Esophagus muscularis mucosa (tissue), 4 donors: ENCODE measurements around the gene VPS9D1. TPM values are rescaled to one million over a fixed set of nuclear protein-coding genes. Genes with fewer than 3 reads are reported as not detected.

ENCODE experiments used
- DNase-seq: peaks from one replicate; pipeline ENCODE4 v3.0.0-alpha.2; 2017; ENCODE audit errors: extremely low spot score
- H3K27ac ChIP-seq, 4 donors: fragments of 200-600 bp; sonication (generic); replicated peaks in 1 of 4; 1 replicate in 3 of 4; 2 replicates in 1 of 4; pipeline ENCODE4 v1.5.1; 2016 to 2019; ENCODE audit warnings: mild to moderate bottlenecking in 1 of 4
- H3K27me3 ChIP-seq, 4 donors: fragments of 200-600 bp; sonication (generic); one replicate each; pipeline versions ENCODE4 v1.5.1 to v1.6.0; 2016 to 2019
- H3K36me3 ChIP-seq, 4 donors: fragments of 200-600 bp; sonication (generic); one replicate each; pipeline ENCODE4 v1.5.1; 2016 to 2019
- H3K4me1 ChIP-seq, 4 donors: fragments of 200-600 bp; sonication (generic); one replicate each; pipeline ENCODE4 v1.5.1; 2016 to 2019
- H3K4me3 ChIP-seq, 4 donors: fragments of 200-600 bp; sonication (generic); 1 replicate in 2 of 4; 2 replicates in 2 of 4; pipeline ENCODE4 v1.5.1; 2016 to 2019; ENCODE audit warnings: mild to moderate bottlenecking in 4 of 4, moderate library complexity in 1 of 4
- H3K9me3 ChIP-seq, 4 donors: fragments of 200-600 bp; sonication (generic); 1 replicate in 3 of 4; 2 replicates in 1 of 4; pipeline ENCODE4 v1.5.1; 2016 to 2019
- EP300 ChIP-seq: sonication (generic); formaldehyde crosslinking; IDR thresholded peaks from one replicate; pipeline ENCODE4 v1.6.1; 2017; ENCODE audit warnings: antibody characterized with exemption
- POLR2A ChIP-seq: fragments of 450-650 bp; IDR thresholded peaks from one replicate; pipeline ENCODE4 v1.6.1; 2017; ENCODE audit warnings: antibody characterized with exemption, moderate library complexity, mild to moderate bottlenecking, low read depth
- POLR2AphosphoS5 ChIP-seq, 2 donors: sonication (generic); formaldehyde crosslinking; IDR thresholded peaks; one replicate each; pipeline ENCODE4 v1.6.1; 2017; ENCODE audit warnings: antibody characterized with exemption in 2 of 2
- WGBS: methylation state at CpG from one replicate; pipeline ENCODE4 v1.1.5; 2018; 5-methylcytosine and 5-hydroxymethylcytosine counted together
- intact Hi-C: fragments of 100-400 bp; cut with DNase I; formaldehyde crosslinking; loops from one replicate; pipeline ENCODE4 v1.15.1; 2023
- total RNA-seq, 4 donors: library from RNA; depleted of rRNA; stranded (reverse); fragments of >200 nt; gene quantifications; one replicate each; pipeline versions ENCODE4 v1.1.0 to v1.2.1, GENCODE V29; 2016
- TF ChIP-seq, protein P1 (sequence below), 3 experiments: fragments of 200-600 bp in 2 of 3; fragments of 450-650 bp in 1 of 3; sonication (generic) in 2 of 3; IDR thresholded peaks; one replicate each; pipeline ENCODE4 v1.5.1; 2017 to 2019; ENCODE audit warnings: antibody characterized with exemption in 3 of 3, mild to moderate bottlenecking in 2 of 3, moderate library complexity in 1 of 3

Gene VPS9D1
- total RNA-seq, 4 donors from 2014 or later = 4.6 to 10.2 (median 7.1) TPM

DNA sequence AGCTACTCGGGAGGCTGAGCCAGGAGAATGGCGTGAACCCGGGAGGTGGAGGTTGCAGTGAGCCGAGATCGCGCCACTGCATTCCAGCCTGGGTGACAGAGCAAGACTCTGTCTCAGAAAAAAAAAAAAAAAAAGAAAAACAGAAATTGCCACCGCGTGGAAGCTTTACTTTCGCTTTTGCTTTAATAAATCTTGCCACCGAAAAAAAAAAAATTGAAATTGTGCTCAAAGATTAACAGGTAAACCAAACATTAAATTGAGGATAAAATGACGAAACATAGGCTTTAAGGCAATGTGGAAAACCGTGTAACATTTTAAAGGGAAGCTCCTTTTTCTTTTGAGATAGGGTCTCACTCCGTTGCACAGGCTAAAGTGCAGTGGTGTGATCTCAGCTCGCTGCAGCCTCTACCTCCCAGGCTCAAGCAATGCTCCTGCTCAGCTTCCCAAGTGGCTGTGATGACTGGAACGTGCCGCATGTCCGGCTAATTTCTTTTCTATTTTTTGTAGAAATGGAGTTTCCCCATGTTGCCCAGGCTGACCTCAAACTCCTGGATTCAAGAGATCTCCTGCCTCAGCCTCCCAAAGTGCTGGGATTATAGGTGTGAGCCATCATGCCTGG, 40.7 kb upstream of the VPS9D1 start:
- no peak for TF ChIP-seq POLR2AphosphoS5 (IDR thresholded peaks at IDR 0.05)
- TF ChIP-seq POLR2A = no peak
- TF ChIP-seq EP300 = no peak
- TF ChIP-seq, protein P1, sequence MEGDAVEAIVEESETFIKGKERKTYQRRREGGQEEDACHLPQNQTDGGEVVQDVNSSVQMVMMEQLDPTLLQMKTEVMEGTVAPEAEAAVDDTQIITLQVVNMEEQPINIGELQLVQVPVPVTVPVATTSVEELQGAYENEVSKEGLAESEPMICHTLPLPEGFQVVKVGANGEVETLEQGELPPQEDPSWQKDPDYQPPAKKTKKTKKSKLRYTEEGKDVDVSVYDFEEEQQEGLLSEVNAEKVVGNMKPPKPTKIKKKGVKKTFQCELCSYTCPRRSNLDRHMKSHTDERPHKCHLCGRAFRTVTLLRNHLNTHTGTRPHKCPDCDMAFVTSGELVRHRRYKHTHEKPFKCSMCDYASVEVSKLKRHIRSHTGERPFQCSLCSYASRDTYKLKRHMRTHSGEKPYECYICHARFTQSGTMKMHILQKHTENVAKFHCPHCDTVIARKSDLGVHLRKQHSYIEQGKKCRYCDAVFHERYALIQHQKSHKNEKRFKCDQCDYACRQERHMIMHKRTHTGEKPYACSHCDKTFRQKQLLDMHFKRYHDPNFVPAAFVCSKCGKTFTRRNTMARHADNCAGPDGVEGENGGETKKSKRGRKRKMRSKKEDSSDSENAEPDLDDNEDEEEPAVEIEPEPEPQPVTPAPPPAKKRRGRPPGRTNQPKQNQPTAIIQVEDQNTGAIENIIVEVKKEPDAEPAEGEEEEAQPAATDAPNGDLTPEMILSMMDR (IDR thresholded peaks at IDR 0.05) = no peak
- Histone ChIP-seq H3K27ac (no peak overlapping the region), H3K4me1 (no peaks in the 10 kb centered on the region), H3K36me3 (no peaks in the 10 kb centered on the region), H3K4me3 (no peak overlapping the region), H3K27me3 (no peaks in the 10 kb centered on the region), H3K9me3 (no peaks in the 10 kb centered on the region)
- WGBS = 91% methylated on average over 17 of the region's 17 CpGs
- DNase-seq = no peak
- intact Hi-C loops = no loop called here

DNA sequence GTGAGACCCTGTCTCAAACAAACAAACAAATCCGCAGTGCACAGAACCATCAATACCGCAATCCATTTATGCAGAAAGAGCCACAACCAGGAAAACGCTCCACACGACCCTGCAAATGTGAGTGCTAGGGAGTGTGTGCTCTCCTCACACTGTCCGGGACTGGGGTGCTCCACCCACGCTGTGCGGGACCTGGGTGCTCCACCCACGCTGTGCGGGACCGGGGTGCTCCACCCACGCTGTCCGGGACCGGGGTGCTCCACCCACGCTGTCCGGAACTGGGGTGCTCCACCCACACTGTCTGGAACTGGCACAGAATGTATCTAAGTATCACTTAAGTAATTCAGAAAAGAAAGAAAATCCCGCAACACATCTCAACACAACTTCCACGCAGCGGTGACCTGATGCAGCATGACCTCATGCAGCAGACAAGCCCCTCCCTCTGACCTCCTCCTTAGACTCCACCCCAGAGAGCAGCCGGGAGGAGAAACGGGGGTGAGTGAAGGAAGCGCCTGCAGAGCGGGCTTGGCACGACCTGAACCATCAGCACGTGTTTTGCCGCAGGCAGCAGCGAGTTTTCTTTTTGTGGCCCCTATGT, 39.1 kb upstream of the VPS9D1 start:
- TF ChIP-seq POLR2AphosphoS5 (IDR thresholded peaks at IDR 0.05) (no peak), EP300 (no peak), POLR2A (no peak)
- TF ChIP-seq, protein P1 (IDR thresholded peaks at IDR 0.05) = no peak
- no peak overlapping the region for H3K27ac ChIP-seq
- intact Hi-C loops = no loop called here
- H3K9me3 ChIP-seq = no peaks in the 10 kb centered on the region
- no peak overlapping the region for H3K4me3 ChIP-seq
- no peaks in the 10 kb centered on the region for H3K4me1 ChIP-seq
- H3K36me3 ChIP-seq = no peaks in the 10 kb centered on the region
- no peaks in the 10 kb centered on the region for H3K27me3 ChIP-seq
- WGBS = 84% methylated on average over 26 of the region's 26 CpGs
- no peak for DNase-seq

GRCh38 chr16:89749637-89750036, 28.9 kb upstream of the VPS9D1 start:
- Histone ChIP-seq H3K4me1 (no peaks in the 10 kb centered on the region), H3K9me3 (no peaks in the 10 kb centered on the region), H3K4me3 (no peak overlapping the region), H3K27ac (no peak overlapping the region), H3K36me3 (no peaks in the 10 kb centered on the region), H3K27me3 (no peaks in the 10 kb centered on the region)
- 72% methylated on average over 10 of the region's 10 CpGs for WGBS
- intact Hi-C loops = loop anchor here (5.0 kb wide), 1 partner anchor 113 kb away; no protein-coding TSS in a partner anchor
- TF ChIP-seq POLR2AphosphoS5 (IDR thresholded peaks at IDR 0.05) (no peak), POLR2A (no peak), EP300 (no peak)
- TF ChIP-seq, protein P1 (IDR thresholded peaks at IDR 0.05) = no peak
- no peak for DNase-seq

GRCh38 chr16:89748921-89749320, 28.2 kb upstream of the VPS9D1 start:
- DNase-seq = no peak
- no peaks in the 10 kb centered on the region for H3K9me3 ChIP-seq
- no peaks in the 10 kb centered on the region for H3K36me3 ChIP-seq
- TF ChIP-seq EP300 (no peak), POLR2AphosphoS5 (IDR thresholded peaks at IDR 0.05) (no peak), POLR2A (no peak)
- TF ChIP-seq, protein P1 (IDR thresholded peaks at IDR 0.05) = no peak
- no peaks in the 10 kb centered on the region for H3K27me3 ChIP-seq
- 96% methylated on average over 11 of the region's 11 CpGs for WGBS
- H3K4me3 ChIP-seq = no peak overlapping the region
- no peak overlapping the region for H3K27ac ChIP-seq
- H3K4me1 ChIP-seq = no peaks in the 10 kb centered on the region
- intact Hi-C loops = no loop called here

DNA sequence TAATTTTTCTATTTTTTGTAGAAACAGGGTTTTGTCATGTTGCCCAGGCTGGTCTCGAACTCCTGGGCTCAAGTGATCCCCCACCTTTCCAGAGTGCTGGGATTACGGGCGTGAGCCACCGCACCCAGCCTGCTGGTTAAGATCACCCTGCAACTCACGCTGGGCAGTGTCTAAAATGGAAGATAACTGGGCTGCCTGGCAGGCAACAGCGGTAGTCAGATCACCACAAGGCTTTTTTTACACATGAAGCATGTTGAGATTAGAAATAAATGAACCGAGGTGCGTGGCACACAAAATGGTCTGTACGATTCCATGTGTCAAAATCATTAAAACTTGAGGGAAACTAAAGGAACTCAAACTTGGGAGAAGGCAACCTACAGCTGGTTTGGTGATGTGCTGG, 27.4 kb upstream of the VPS9D1 start:
- TF ChIP-seq EP300 = no peak
- no peak for TF ChIP-seq POLR2AphosphoS5 (IDR thresholded peaks at IDR 0.05)
- TF ChIP-seq, protein P1 (IDR thresholded peaks at IDR 0.05) = no peak
- TF ChIP-seq POLR2A = no peak

More for the DNA sequence above, 27.4 kb upstream of the VPS9D1 start:
- Histone ChIP-seq H3K9me3 (no peaks in the 10 kb centered on the region), H3K4me1 (no peaks in the 10 kb centered on the region), H3K36me3 (no peaks in the 10 kb centered on the region), H3K27ac (no peak overlapping the region), H3K27me3 (no peaks in the 10 kb centered on the region), H3K4me3 (no peak overlapping the region)
- DNase-seq = no peak
- intact Hi-C loops = no loop called here
- 88% methylated on average over 9 of the region's 9 CpGs for WGBS
